WTC11 (cell line): ENCODE data around the gene GALNT9.

Experiments
- JUN ChIP-seq: sonication (generic); formaldehyde crosslinking; IDR thresholded peaks from 2 replicates; pipeline ENCODE4 v1.8.0; 2023; ENCODE audit warnings: mild to moderate bottlenecking, missing genetic modification reagents
- RORB ChIP-seq: fragments of 250-450 bp; sonication (Bioruptor Pico); IDR thresholded peaks from 2 replicates; pipeline ENCODE4 v1.9.0; 2021; ENCODE audit warnings: mild to moderate bottlenecking
- TF ChIP-seq, protein P1 (sequence below): fragments of 200-600 bp; IDR thresholded peaks from 2 replicates; pipeline ENCODE4 v1.8.0; 2022; ENCODE audit warnings: antibody characterized with exemption
- TF ChIP-seq, protein P2 (sequence below): sonication (generic); formaldehyde crosslinking; IDR thresholded peaks from 2 replicates; pipeline ENCODE4 v1.8.1; 2023; ENCODE audit warnings: mild to moderate bottlenecking, missing genetic modification reagents, moderate library complexity
- TF ChIP-seq, protein P3 (sequence below): sonication (generic); formaldehyde crosslinking; IDR thresholded peaks from 2 replicates; pipeline ENCODE4 v1.8.0; 2022; ENCODE audit warnings: mild to moderate bottlenecking, missing genetic modification reagents

DNA sequence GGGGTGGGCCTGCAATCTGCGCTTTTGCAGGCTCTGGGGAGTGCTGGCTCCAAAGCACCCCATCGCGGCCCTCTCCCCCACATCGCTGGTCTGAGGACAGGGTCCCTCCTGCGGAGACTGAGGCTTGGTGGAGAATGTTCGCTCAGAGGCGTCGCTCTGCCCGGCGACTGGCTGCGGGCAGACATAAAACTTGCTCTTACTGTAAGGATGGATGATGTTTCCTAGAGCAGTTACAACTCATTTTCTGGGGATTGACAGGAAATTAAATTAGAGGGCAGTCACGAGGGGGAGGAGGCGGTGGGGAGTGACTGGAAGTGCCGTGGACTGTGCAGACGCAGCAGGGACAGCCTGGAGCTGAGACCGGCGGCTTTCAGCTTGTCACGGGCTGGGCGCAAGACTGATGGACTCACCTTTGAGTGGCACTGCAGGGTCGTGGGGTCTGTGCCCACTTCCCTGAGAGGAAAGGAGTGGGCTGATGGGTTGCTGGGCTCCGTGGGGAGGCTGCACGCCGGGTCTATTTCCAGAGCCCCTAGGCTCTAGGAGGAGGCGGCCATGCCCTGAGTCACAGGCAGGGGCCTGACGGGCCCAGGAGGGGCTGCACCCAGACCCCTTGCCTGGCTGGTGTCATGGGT lies 152.4 kb downstream of the GALNT9 start:
- TF ChIP-seq, protein P1, sequence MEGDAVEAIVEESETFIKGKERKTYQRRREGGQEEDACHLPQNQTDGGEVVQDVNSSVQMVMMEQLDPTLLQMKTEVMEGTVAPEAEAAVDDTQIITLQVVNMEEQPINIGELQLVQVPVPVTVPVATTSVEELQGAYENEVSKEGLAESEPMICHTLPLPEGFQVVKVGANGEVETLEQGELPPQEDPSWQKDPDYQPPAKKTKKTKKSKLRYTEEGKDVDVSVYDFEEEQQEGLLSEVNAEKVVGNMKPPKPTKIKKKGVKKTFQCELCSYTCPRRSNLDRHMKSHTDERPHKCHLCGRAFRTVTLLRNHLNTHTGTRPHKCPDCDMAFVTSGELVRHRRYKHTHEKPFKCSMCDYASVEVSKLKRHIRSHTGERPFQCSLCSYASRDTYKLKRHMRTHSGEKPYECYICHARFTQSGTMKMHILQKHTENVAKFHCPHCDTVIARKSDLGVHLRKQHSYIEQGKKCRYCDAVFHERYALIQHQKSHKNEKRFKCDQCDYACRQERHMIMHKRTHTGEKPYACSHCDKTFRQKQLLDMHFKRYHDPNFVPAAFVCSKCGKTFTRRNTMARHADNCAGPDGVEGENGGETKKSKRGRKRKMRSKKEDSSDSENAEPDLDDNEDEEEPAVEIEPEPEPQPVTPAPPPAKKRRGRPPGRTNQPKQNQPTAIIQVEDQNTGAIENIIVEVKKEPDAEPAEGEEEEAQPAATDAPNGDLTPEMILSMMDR = no peak
- TF ChIP-seq RORB (no peak), JUN (no peak)
- TF ChIP-seq, protein P2, sequence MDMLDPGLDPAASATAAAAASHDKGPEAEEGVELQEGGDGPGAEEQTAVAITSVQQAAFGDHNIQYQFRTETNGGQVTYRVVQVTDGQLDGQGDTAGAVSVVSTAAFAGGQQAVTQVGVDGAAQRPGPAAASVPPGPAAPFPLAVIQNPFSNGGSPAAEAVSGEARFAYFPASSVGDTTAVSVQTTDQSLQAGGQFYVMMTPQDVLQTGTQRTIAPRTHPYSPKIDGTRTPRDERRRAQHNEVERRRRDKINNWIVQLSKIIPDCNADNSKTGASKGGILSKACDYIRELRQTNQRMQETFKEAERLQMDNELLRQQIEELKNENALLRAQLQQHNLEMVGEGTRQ (CRISPR knock-in tag) = no peak
- TF ChIP-seq, protein P3, sequence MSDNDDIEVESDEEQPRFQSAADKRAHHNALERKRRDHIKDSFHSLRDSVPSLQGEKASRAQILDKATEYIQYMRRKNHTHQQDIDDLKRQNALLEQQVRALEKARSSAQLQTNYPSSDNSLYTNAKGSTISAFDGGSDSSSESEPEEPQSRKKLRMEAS (CRISPR knock-in tag) = no peak
